ENCODE data around the gene REP15.

REP15 gene

DNA sequence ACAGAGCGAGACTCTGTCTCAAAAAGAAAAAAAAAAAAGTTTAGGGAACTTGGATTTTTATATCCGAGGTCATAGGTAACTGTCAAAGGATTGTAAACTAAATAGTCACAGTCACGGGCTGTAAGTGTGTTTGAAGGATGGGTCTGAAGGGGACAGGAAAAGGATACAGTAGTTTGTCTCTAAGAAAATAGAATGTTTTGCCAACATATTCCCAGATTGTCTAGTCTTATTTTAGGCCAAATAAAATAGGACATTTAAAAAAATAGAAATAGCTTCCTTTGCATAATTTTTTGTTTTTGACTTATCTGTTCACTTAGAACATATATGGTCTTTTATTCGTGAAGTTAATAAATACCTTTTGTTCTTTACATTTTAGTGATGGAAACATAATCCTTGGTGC is 24.2 kb upstream of the REP15 start:
- Histone ChIP-seq H3K4me1 (ENCODE audit: insufficient read depth, low read length, severe bottlenecking) (no peaks in the 10 kb centered on the region), H3K27me3 (ENCODE audit: insufficient read depth, low read length) (no peaks in the 10 kb centered on the region), H3F3A (ENCODE audit: insufficient read depth, low read length) (no peaks in the 10 kb centered on the region), H3K9me2 (ENCODE audit: low read depth, low read length) (no peaks in the 10 kb centered on the region), H3K9ac (ENCODE audit: low read length) (no peak overlapping the region), H3K79me2 (ENCODE audit: insufficient read depth, low read length) (no peaks in the 10 kb centered on the region), H4K20me1 (ENCODE audit: insufficient read depth, low read length) (no peaks in the 10 kb centered on the region), H2AFZ (ENCODE audit: low read length) (no peak overlapping the region), H3K27ac (ENCODE audit: low read depth, low read length, poor library complexity, severe bottlenecking) (no peak overlapping the region), H3K4me3 (ENCODE audit: low read depth, low read length, poor library complexity, severe bottlenecking) (no peak overlapping the region), H3K4me2 (ENCODE audit: low read length) (no peak overlapping the region), H3K36me3 (ENCODE audit: insufficient read depth, low read length) (no peaks in the 10 kb centered on the region), H3K9me3 (ENCODE audit: low read length) (no peaks in the 10 kb centered on the region)
- no peak for TF ChIP-seq EZH2 (IDR thresholded peaks at IDR 0.05; ENCODE audit: borderline replicate concordance, low read length)
- TF ChIP-seq, protein P1, sequence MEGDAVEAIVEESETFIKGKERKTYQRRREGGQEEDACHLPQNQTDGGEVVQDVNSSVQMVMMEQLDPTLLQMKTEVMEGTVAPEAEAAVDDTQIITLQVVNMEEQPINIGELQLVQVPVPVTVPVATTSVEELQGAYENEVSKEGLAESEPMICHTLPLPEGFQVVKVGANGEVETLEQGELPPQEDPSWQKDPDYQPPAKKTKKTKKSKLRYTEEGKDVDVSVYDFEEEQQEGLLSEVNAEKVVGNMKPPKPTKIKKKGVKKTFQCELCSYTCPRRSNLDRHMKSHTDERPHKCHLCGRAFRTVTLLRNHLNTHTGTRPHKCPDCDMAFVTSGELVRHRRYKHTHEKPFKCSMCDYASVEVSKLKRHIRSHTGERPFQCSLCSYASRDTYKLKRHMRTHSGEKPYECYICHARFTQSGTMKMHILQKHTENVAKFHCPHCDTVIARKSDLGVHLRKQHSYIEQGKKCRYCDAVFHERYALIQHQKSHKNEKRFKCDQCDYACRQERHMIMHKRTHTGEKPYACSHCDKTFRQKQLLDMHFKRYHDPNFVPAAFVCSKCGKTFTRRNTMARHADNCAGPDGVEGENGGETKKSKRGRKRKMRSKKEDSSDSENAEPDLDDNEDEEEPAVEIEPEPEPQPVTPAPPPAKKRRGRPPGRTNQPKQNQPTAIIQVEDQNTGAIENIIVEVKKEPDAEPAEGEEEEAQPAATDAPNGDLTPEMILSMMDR (IDR thresholded peaks at IDR 0.05; ENCODE audit: low read length): no peak

DNA sequence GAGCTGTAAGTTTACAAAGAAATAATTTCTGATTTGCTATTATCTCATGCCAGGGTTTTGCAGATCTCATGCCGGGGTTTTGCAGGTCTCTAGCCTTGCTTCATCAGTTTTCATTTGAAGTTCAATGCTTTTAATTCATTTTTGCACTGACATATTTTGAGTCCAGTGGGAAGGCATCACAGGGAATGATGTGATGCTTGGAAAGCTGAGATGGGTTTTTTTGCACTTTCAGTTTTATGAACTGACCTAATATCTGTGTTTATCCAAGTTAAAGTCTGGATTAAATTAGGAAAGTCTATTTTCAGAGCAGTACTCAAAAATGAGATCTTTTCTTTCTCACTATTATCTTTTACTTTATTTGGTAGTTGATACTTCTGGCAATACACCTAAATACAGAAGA is 23.6 kb upstream of the REP15 start:
- Histone ChIP-seq H2AFZ (ENCODE audit: low read length) (no peak overlapping the region), H3K9ac (ENCODE audit: low read length) (no peak overlapping the region), H3K4me2 (ENCODE audit: low read length) (no peak overlapping the region), H3K9me3 (ENCODE audit: low read length) (no peaks in the 10 kb centered on the region), H4K20me1 (ENCODE audit: insufficient read depth, low read length) (no peaks in the 10 kb centered on the region), H3K36me3 (ENCODE audit: insufficient read depth, low read length) (no peaks in the 10 kb centered on the region), H3K4me1 (ENCODE audit: insufficient read depth, low read length, severe bottlenecking) (no peaks in the 10 kb centered on the region), H3K79me2 (ENCODE audit: insufficient read depth, low read length) (no peaks in the 10 kb centered on the region), H3K4me3 (ENCODE audit: low read depth, low read length, poor library complexity, severe bottlenecking) (no peak overlapping the region), H3F3A (ENCODE audit: insufficient read depth, low read length) (no peaks in the 10 kb centered on the region), H3K9me2 (ENCODE audit: low read depth, low read length) (no peaks in the 10 kb centered on the region), H3K27me3 (ENCODE audit: insufficient read depth, low read length) (no peaks in the 10 kb centered on the region), H3K27ac (ENCODE audit: low read depth, low read length, poor library complexity, severe bottlenecking) (no peak overlapping the region)
- TF ChIP-seq, protein P1 (IDR thresholded peaks at IDR 0.05; ENCODE audit: low read length): no peak
- TF ChIP-seq EZH2 (IDR thresholded peaks at IDR 0.05; ENCODE audit: borderline replicate concordance, low read length): no peak

DNA sequence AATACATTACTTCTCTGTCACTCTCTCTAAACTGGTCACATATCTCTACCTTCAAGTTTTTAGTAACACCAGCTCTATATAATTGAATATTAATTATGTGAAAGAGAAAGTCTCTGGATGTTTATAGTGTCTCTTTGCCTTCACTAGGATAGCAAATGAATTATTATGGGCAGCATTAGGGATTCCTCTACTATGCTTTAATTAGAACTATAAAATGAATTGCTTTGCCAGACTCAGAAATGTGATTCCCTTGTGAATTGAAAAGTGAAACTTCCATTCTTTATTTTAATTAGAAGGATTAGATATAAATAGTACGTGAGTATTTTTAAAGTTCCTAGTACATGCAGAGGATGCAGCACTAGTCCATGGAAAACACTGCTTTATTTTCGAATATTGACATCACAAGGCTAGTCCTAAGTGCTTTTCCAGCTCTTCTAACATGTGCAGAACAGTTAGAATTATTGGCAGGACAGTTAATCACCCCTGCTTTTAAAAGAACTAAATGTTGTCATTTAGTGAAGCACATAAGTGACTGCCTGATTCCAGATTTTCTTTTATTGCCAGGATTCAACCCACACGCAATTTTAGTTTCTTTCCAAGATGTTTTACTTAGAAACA is 23.0 kb upstream of the REP15 start:
- no peaks in the 10 kb centered on the region for H3K36me3 ChIP-seq (ENCODE audit: insufficient read depth, low read length)
- H3K9me2 ChIP-seq (ENCODE audit: low read depth, low read length): no peaks in the 10 kb centered on the region
- H3K4me2 ChIP-seq (ENCODE audit: low read length): no peak overlapping the region
- TF ChIP-seq, protein P1 (IDR thresholded peaks at IDR 0.05; ENCODE audit: low read length): no peak
- H3K79me2 ChIP-seq (ENCODE audit: insufficient read depth, low read length): no peaks in the 10 kb centered on the region
- no peaks in the 10 kb centered on the region for H3K27me3 ChIP-seq (ENCODE audit: insufficient read depth, low read length)
- H2AFZ ChIP-seq (ENCODE audit: low read length): no peak overlapping the region
- no peaks in the 10 kb centered on the region for H4K20me1 ChIP-seq (ENCODE audit: insufficient read depth, low read length)
- H3K9me3 ChIP-seq (ENCODE audit: low read length): no peaks in the 10 kb centered on the region
- no peak overlapping the region for H3K4me3 ChIP-seq (ENCODE audit: low read depth, low read length, poor library complexity, severe bottlenecking)
- no peak overlapping the region for H3K27ac ChIP-seq (ENCODE audit: low read depth, low read length, poor library complexity, severe bottlenecking)
- H3K9ac ChIP-seq (ENCODE audit: low read length): no peak overlapping the region
- H3K4me1 ChIP-seq (ENCODE audit: insufficient read depth, low read length, severe bottlenecking): no peaks in the 10 kb centered on the region
- no peaks in the 10 kb centered on the region for H3F3A ChIP-seq (ENCODE audit: insufficient read depth, low read length)
